GM12878 (cell line): ENCODE results near the gene TMPRSS11D. TPM values are rescaled to one million over a fixed set of nuclear protein-coding genes. Genes with fewer than 3 reads are reported as not detected.

Experiments used
- ATAC-seq: fragments of 200-7000 bp; cut with Tn5 transposase; 3 replicates; pipeline ENCODE4 v1.9.1; 2020; ENCODE audit warnings: mild to moderate bottlenecking, moderate library complexity
- BruUV-seq: library from RNA; stranded (reverse); fragments of 400-500 nt; replicated peaks from 2 replicates; lab custom pipeline; 2021; lab: Mats Ljungman, UMichigan
- CTCF ChIA-PET: fragments of 300-600 bp; sonication (Branson Sonifier 250); formaldehyde crosslinking; extraction: SDS; loops from one replicate; lab custom pipeline; 2021; ENCODE audit warnings: inconsistent platforms; lab: Yijun Ruan, JAX
- POLR2A ChIA-PET: fragments of 350-600 bp; formaldehyde crosslinking; extraction: SDS; loops from one replicate; lab custom pipeline; 2021; ENCODE audit warnings: inconsistent platforms; lab: Charles Lee
- RAD21 ChIA-PET: fragments of 300-600 bp; sonication (Branson Sonifier 250); formaldehyde crosslinking; loops from one replicate; lab custom pipeline; 2023; ENCODE audit warnings: antibody characterized with exemption; ENCODE audit not compliant: unreplicated experiment; lab: Charles Lee
- SMC1A ChIA-PET: fragments of 300-600 bp; sonication (Branson Sonifier 250); formaldehyde crosslinking; loops from one replicate; lab custom pipeline; 2023; ENCODE audit not compliant: unreplicated experiment, uncharacterized antibody; lab: Charles Lee
- DNase-seq: peaks from one replicate; pipeline ENCODE4 v3.0.0-alpha.2; 2011; ENCODE audit warnings: low read depth, low spot score
- FAIRE-seq: peaks from 3 replicates; lab custom pipeline; 2011; peaks lifted over from hg19 to GRCh38; lab: Jason Lieb, UNC
- H2AFZ ChIP-seq: 2 replicates; pipeline ENCODE4 v1.6.0; 2011; ENCODE audit warnings: low read depth, low read length, control low read depth; ENCODE audit not compliant: control insufficient read depth
- H3K27ac ChIP-seq: 2 replicates; pipeline ENCODE4 v1.5.1; 2011; ENCODE audit warnings: control low read depth; ENCODE audit not compliant: control insufficient read depth, insufficient read depth
- H3K27me3 ChIP-seq, 2 experiments: replicated peaks in 1 of 2; 2 replicates each; pipeline versions ENCODE4 v1.6.0 to v1.6.1; 2011; ENCODE audit warnings: low read length in 1 of 2; ENCODE audit not compliant: control insufficient read depth in 2 of 2, insufficient read depth in 2 of 2
- H3K36me3 ChIP-seq, 2 experiments: 2 replicates each; pipeline ENCODE4 v1.5.1; 2011; ENCODE audit warnings: low read length in 1 of 2; ENCODE audit not compliant: control insufficient read depth in 2 of 2, insufficient read depth in 2 of 2
- H3K4me1 ChIP-seq: 2 replicates; pipeline ENCODE4 v1.6.1; 2011; ENCODE audit warnings: mild to moderate bottlenecking, low read length, moderate library complexity, mixed read lengths; ENCODE audit not compliant: control insufficient read depth, insufficient read depth
- H3K4me2 ChIP-seq: 2 replicates; pipeline ENCODE4 v1.6.0; 2011; ENCODE audit warnings: control low read depth; ENCODE audit not compliant: control insufficient read depth, insufficient read depth
- H3K4me3 ChIP-seq: fragments of 200-600 bp; sonication (generic); 2 replicates; pipeline ENCODE4 v1.5.1; 2016
- H3K79me2 ChIP-seq: 2 replicates; pipeline ENCODE4 v1.6.0; 2011; ENCODE audit warnings: low read length; ENCODE audit not compliant: control insufficient read depth, insufficient read depth
- H3K9ac ChIP-seq: 2 replicates; pipeline ENCODE4 v1.8.0; 2011; ENCODE audit warnings: low read length, control low read depth, mixed read lengths; ENCODE audit not compliant: control insufficient read depth, insufficient read depth
- H3K9me3 ChIP-seq: replicated peaks from 3 replicates; pipeline ENCODE4 v1.5.1; 2011; ENCODE audit warnings: mild to moderate bottlenecking, low read length; ENCODE audit not compliant: control insufficient read depth, insufficient read depth
- H4K20me1 ChIP-seq: 2 replicates; pipeline ENCODE4 v1.6.0; 2011; ENCODE audit not compliant: control insufficient read depth, insufficient read depth
- HDAC2 ChIP-seq: fragments of 200-600 bp; sonication (generic); IDR thresholded peaks from 2 replicates; pipeline ENCODE4 v1.6.1; 2017
- RAD51 ChIP-seq: fragments of 450-650 bp; IDR thresholded peaks from 2 replicates; pipeline ENCODE4 v1.6.1; 2016; ENCODE audit warnings: moderate library complexity, mild to moderate bottlenecking, inconsistent platforms
- SUPT20H ChIP-seq: IDR thresholded peaks from 2 replicates; pipeline ENCODE4 v1.6.1; 2011; ENCODE audit warnings: low read depth, mild to moderate bottlenecking, low read length, moderate library complexity, borderline replicate concordance; ENCODE audit not compliant: control insufficient read depth
- ZNF24 ChIP-seq: fragments of 450-650 bp; IDR thresholded peaks from 2 replicates; pipeline ENCODE4 v1.6.1; 2017; ENCODE audit warnings: antibody characterized with exemption, mild to moderate bottlenecking
- ZSCAN29 ChIP-seq: fragments of 450-650 bp; IDR thresholded peaks from 2 replicates; pipeline ENCODE4 v1.6.1; 2017; ENCODE audit warnings: mild to moderate bottlenecking, moderate library complexity
- WGBS: methylation state at CpG from one replicate; pipeline ENCODE4 v1.1.6; 2016; ENCODE audit warnings: low lambda C conversion rate; ENCODE audit not compliant: insufficient replicate concordance, insufficient coverage; ENCODE audit errors: missing lambda C conversion rate; 5-methylcytosine and 5-hydroxymethylcytosine counted together
- in situ Hi-C: fragments of 300-500 bp; cut with MboI; formaldehyde crosslinking; loops from 9 replicates; pipeline ENCODE4 v1.14.3; 2018; ENCODE audit warnings: mixed read lengths
- intact Hi-C: fragments of 100-400 bp; cut with micrococcal nuclease; formaldehyde crosslinking; loops from one replicate; pipeline ENCODE4 v1.14.2; 2022; ENCODE audit not compliant: unreplicated experiment
- polyA plus RNA-seq, 11 experiments: library from polyadenylated mRNA; depleted of rRNA in 4 of 11; unstranded in 6 of 11; stranded (reverse) in 5 of 11; fragments of >200 nt; fragmentation: Nextera tagmentation in 4 of 11; fragmentation: Illumina TruSeq in 1 of 11; extraction: Ambion mirVana in 4 of 11; extraction: Trizol in 1 of 11; gene quantifications; 1 replicate in 1 of 11; 2 replicates in 10 of 11; pipeline versions ENCODE4 v1.2.1 to v1.2.3, GENCODE V29; 2011 to 2016; ENCODE audit warnings: inconsistent platforms in 2 of 11, missing spikeins in 2 of 11, low read depth in 1 of 11
- total RNA-seq, 4 experiments: library from RNA; depleted of rRNA in 3 of 4; stranded (reverse); fragments of >200 nt in 3 of 4; fragmentation: Illumina TruSeq in 1 of 4; extraction: Trizol in 1 of 4; gene quantifications; 2 replicates each; pipeline versions ENCODE4 v1.2.1 to v1.2.3, GENCODE V29; 2013 to 2021

The TMPRSS11D gene
- total and polyA plus RNA-seq, 10 of the 15 experiments (the other 5 are each of a cell fraction or from before 2014, with no cell fraction given): not detected

GRCh38 chr4:67776746-67777145 lies 107.1 kb downstream of the TMPRSS11D start:
- Histone ChIP-seq H3K9ac (no peak overlapping the region), H3K36me3 (no peaks in the 10 kb centered on the region), H3K4me1 (no peaks in the 10 kb centered on the region), H3K4me2 (no peak overlapping the region), H3K9me3 (no peaks in the 10 kb centered on the region), H3K27me3 (no peaks in the 10 kb centered on the region), H2AFZ (no peak overlapping the region), H3K27ac (no peak overlapping the region), H3K79me2 (no peaks in the 10 kb centered on the region), H4K20me1 (no peaks in the 10 kb centered on the region), H3K4me3 (no peak overlapping the region)
- TF ChIP-seq SUPT20H (no peak), HDAC2 (no peak), ZNF24 (no peak), ZSCAN29 (no peak), RAD51 (no peak)
- RAD21 ChIA-PET: no interaction called here
- FAIRE-seq (no peak), ATAC-seq (no peak), DNase-seq (no peak)
- POLR2A ChIA-PET: no interaction called here
- in situ Hi-C loops: no loop called here
- WGBS: 42% methylated on average over 1 of the region's 1 CpG
- no TSS peak for BruUV-seq
- SMC1A ChIA-PET: interaction anchor here (1.6 to 1.7 kb wide), 2 partner anchors 24 to 227 kb away, joined by 3 read pairs; no protein-coding TSS in a partner anchor
- CTCF ChIA-PET: interaction anchor here (0.8 to 1.2 kb wide), 4 partner anchors 22 to 384 kb away, joined by 3 to 4 read pairs (median 3); no protein-coding TSS in a partner anchor
- intact Hi-C loops: no loop called here

Other genes with a start within 250 kb of the TMPRSS11D start
- gene UBA6, start 182.8 kb downstream of the TMPRSS11D start, total RNA-seq (2014; rRNA removed): 25.9 and 38.2 TPM in 2 replicates
- 55.8 and 56.6 TPM in 2 replicates for gene UBA6, start 182.8 kb downstream of the TMPRSS11D start, total RNA-seq (2014; rRNA removed; fragmentation: Illumina TruSeq; extraction: Trizol)
- gene UBA6, start 182.8 kb downstream of the TMPRSS11D start, total RNA-seq (2021): 66.3 and 68.5 TPM in 2 replicates
- gene UBA6, start 182.8 kb downstream of the TMPRSS11D start, polyA plus RNA-seq (2011; rRNA removed): 70.6 and 106 TPM in 2 replicates
- 35.1 and 57.6 TPM in 2 replicates for gene UBA6, start 182.8 kb downstream of the TMPRSS11D start, polyA plus RNA-seq (2014; fragmentation: Illumina TruSeq; extraction: Trizol)
- gene UBA6, start 182.8 kb downstream of the TMPRSS11D start, polyA plus RNA-seq (2014; fragmentation: Nextera tagmentation; extraction: Ambion mirVana): 10 to 100 TPM in 1 of 2 experiments, 1 to 10 TPM in 1; 7.9 to 15.3 TPM
- 19.8 and 25.8 TPM in 2 replicates for gene UBA6, start 182.8 kb downstream of the TMPRSS11D start, polyA plus RNA-seq (2014; rRNA removed)
- 10 to 100 TPM; 34.4 to 36.4 TPM for gene UBA6, start 182.8 kb downstream of the TMPRSS11D start, polyA plus RNA-seq (2016; fragmentation: Nextera tagmentation; extraction: Ambion mirVana)
- not detected in 2 replicates for gene GNRHR, start 129.6 kb downstream of the TMPRSS11D start, total RNA-seq (2014; rRNA removed)
- not detected in 2 replicates for gene GNRHR, start 129.6 kb downstream of the TMPRSS11D start, total RNA-seq (2014; rRNA removed; fragmentation: Illumina TruSeq; extraction: Trizol)
- not detected in 2 replicates for gene GNRHR, start 129.6 kb downstream of the TMPRSS11D start, total RNA-seq (2021)
- not detected in 2 replicates for gene GNRHR, start 129.6 kb downstream of the TMPRSS11D start, polyA plus RNA-seq (2011; rRNA removed)
- not detected in 2 replicates for gene GNRHR, start 129.6 kb downstream of the TMPRSS11D start, polyA plus RNA-seq (2014; fragmentation: Illumina TruSeq; extraction: Trizol)
- under 1 TPM; 0.02 to 0.08 TPM for gene GNRHR, start 129.6 kb downstream of the TMPRSS11D start, polyA plus RNA-seq (2014; fragmentation: Nextera tagmentation; extraction: Ambion mirVana)
- gene GNRHR, start 129.6 kb downstream of the TMPRSS11D start, polyA plus RNA-seq (2014; rRNA removed): not detected in 2 replicates
- under 1 TPM in 1 of 2 experiments, not detected in 1; 0.12 TPM for gene GNRHR, start 129.6 kb downstream of the TMPRSS11D start, polyA plus RNA-seq (2016; fragmentation: Nextera tagmentation; extraction: Ambion mirVana)
- not detected in 2 replicates for gene TMPRSS11A, start 79.5 kb upstream of the TMPRSS11D start, total RNA-seq (2014; rRNA removed)
- not detected in 2 replicates for gene TMPRSS11A, start 79.5 kb upstream of the TMPRSS11D start, total RNA-seq (2014; rRNA removed; fragmentation: Illumina TruSeq; extraction: Trizol)
- not detected in 2 replicates for gene TMPRSS11A, start 79.5 kb upstream of the TMPRSS11D start, total RNA-seq (2021)
- not detected in 2 replicates for gene TMPRSS11A, start 79.5 kb upstream of the TMPRSS11D start, polyA plus RNA-seq (2011; rRNA removed)
- not detected in 2 replicates for gene TMPRSS11A, start 79.5 kb upstream of the TMPRSS11D start, polyA plus RNA-seq (2014; fragmentation: Illumina TruSeq; extraction: Trizol)
- under 1 TPM in 1 of 2 experiments, not detected in 1; 0.02 TPM for gene TMPRSS11A, start 79.5 kb upstream of the TMPRSS11D start, polyA plus RNA-seq (2014; fragmentation: Nextera tagmentation; extraction: Ambion mirVana)
- not detected in 2 replicates for gene TMPRSS11A, start 79.5 kb upstream of the TMPRSS11D start, polyA plus RNA-seq (2014; rRNA removed)
- gene TMPRSS11A, start 79.5 kb upstream of the TMPRSS11D start, polyA plus RNA-seq (2016; fragmentation: Nextera tagmentation; extraction: Ambion mirVana): not detected
- not detected in 2 replicates for gene TMPRSS11F, start 245.9 kb upstream of the TMPRSS11D start, total RNA-seq (2014; rRNA removed)
- not detected in 2 replicates for gene TMPRSS11F, start 245.9 kb upstream of the TMPRSS11D start, total RNA-seq (2014; rRNA removed; fragmentation: Illumina TruSeq; extraction: Trizol)
- not detected in 2 replicates for gene TMPRSS11F, start 245.9 kb upstream of the TMPRSS11D start, total RNA-seq (2021)
- not detected in 2 replicates for gene TMPRSS11F, start 245.9 kb upstream of the TMPRSS11D start, polyA plus RNA-seq (2011; rRNA removed)
- gene TMPRSS11F, start 245.9 kb upstream of the TMPRSS11D start, polyA plus RNA-seq (2014; fragmentation: Illumina TruSeq; extraction: Trizol): not detected in 2 replicates
- gene TMPRSS11F, start 245.9 kb upstream of the TMPRSS11D start, polyA plus RNA-seq (2014; fragmentation: Nextera tagmentation; extraction: Ambion mirVana): not detected
- not detected in 2 replicates for gene TMPRSS11F, start 245.9 kb upstream of the TMPRSS11D start, polyA plus RNA-seq (2014; rRNA removed)
- gene TMPRSS11F, start 245.9 kb upstream of the TMPRSS11D start, polyA plus RNA-seq (2016; fragmentation: Nextera tagmentation; extraction: Ambion mirVana): not detected